K562 (cell line): Measurements from ENCODE around the gene MALAT1. TPM values are rescaled to one million over a fixed set of nuclear protein-coding genes. Genes with fewer than 3 reads are reported as not detected.

ENCODE experiments used
- CHD7 ChIP-seq: fragments of 200-600 bp; sonication (generic); IDR thresholded peaks from one replicate; pipeline ENCODE4 v1.6.1; 2012; ENCODE audit warnings: mild to moderate bottlenecking, low read depth, low read length, inconsistent platforms
- CREB3 ChIP-seq: fragments of 450-650 bp; conservative IDR thresholded peaks from 2 replicates; pipeline ENCODE4 v1.6.1; 2016; ENCODE audit warnings: missing genetic modification characterization, low read depth, mild to moderate bottlenecking, missing compliant biosample characterization, moderate library complexity
- E4F1 ChIP-seq: fragments of 250-450 bp; sonication (Bioruptor Pico); IDR thresholded peaks from 2 replicates; pipeline ENCODE4 v1.5.0; 2021; ENCODE audit warnings: mild to moderate bottlenecking, borderline replicate concordance
- GATAD2B ChIP-seq: fragments of 450-650 bp; IDR thresholded peaks from 2 replicates; pipeline ENCODE4 v1.6.1; 2017; ENCODE audit warnings: mild to moderate bottlenecking, borderline replicate concordance
- GTF2B ChIP-seq: IDR thresholded peaks from 2 replicates; pipeline ENCODE4 v1.6.1; 2011; ENCODE audit not compliant: insufficient read length; ENCODE audit errors: extremely low read depth
- MLX ChIP-seq, 2 experiments: fragments of 450-650 bp in 1 of 2; sonication (generic) in 1 of 2; formaldehyde crosslinking; conservative IDR thresholded peaks; 2 replicates each; pipeline versions ENCODE4 v1.4.0 to v1.8.1; 2020 to 2022; ENCODE audit warnings: mild to moderate bottlenecking in 1 of 2, missing genetic modification reagents in 1 of 2
- NFRKB ChIP-seq: fragments of 450-650 bp; IDR thresholded peaks from 2 replicates; pipeline ENCODE4 v1.6.1; 2016; ENCODE audit warnings: low read depth
- SUPT5H ChIP-seq: fragments of 450-650 bp; IDR thresholded peaks from 2 replicates; pipeline ENCODE4 v1.6.1; 2016
- polyA plus RNA-seq, 8 experiments: library from polyadenylated mRNA; depleted of rRNA in 4 of 8; stranded (reverse) in 5 of 8; unstranded in 3 of 8; fragments of >200 nt; fragmentation: Nextera tagmentation in 2 of 8; fragmentation: Illumina TruSeq in 1 of 8; extraction: Ambion mirVana in 2 of 8; extraction: Trizol in 1 of 8; gene quantifications; 2 replicates each; pipeline versions ENCODE4 v1.2.1 to v1.2.3, GENCODE V29; 2011 to 2014; ENCODE audit warnings: inconsistent platforms in 1 of 8, missing spikeins in 1 of 8
- total RNA-seq, 7 experiments: library from RNA; depleted of rRNA in 6 of 7; stranded (reverse); fragments of >200 nt in 6 of 7; fragmentation: Illumina TruSeq in 2 of 7; extraction: Trizol in 2 of 7; gene quantifications; 2 replicates each; pipeline versions ENCODE4 v1.2.1 to v1.2.3, GENCODE V29; 2011 to 2021; ENCODE audit warnings: low replicate concordance in 1 of 7

The MALAT1 gene
- total and polyA plus RNA-seq, 9 of the 15 experiments (the other 6 are each of a cell fraction or from before 2014, with no cell fraction given): 363 to 8,715 (median 2,351) TPM

- TF ChIP-seq E4F1 (CRISPR knock-in tag) (0 out of 2 replicates have a peak, but pooled peaks have one; percentile 49), CHD7 (no peak), GATAD2B (no peak), MLX (CRISPR knock-in tag; conservative IDR thresholded peaks at IDR 0.05) (0 out of 4 replicates have a peak, but pooled peaks of 1 of the 2 experiments have one; percentile 9), GTF2B (no peak), CREB3 (tag) (0 out of 2 replicates have a peak, but pooled peaks have one; percentile 33), SUPT5H (peak; percentile 48; the same call in 1 of the 2 replicates), NFRKB (peak; percentile 56; the same call in 1 of the 2 replicates)
These were observed 22.2 kb upstream of the MALAT1 start (continued) for GRCh38 chr11:65476632-65477148.
